GM12874 (cell line): Measurements from ENCODE around the gene OR8B8.

Source experiments
- CTCF ChIP-seq: IDR thresholded peaks from 2 replicates; pipeline ENCODE4 v1.5.1; 2011; ENCODE audit warnings: low read depth, mild to moderate bottlenecking, control low read depth, low read length, moderate library complexity; ENCODE audit not compliant: insufficient read depth

OR8B8 gene

GRCh38 chr11:124434699-124435098 lies 10.8 kb downstream of the OR8B8 start:
- no peak for TF ChIP-seq CTCF

GRCh38 chr11:124429599-124429998 lies 15.9 kb downstream of the OR8B8 start:
- no peak for TF ChIP-seq CTCF

GRCh38 chr11:124424384-124424921 lies 21.0 kb downstream of the OR8B8 start, which contains the start of gene OR8B4:
TSS of gene OR8B4 (minus strand) at chr11:124424871. CDS start at chr11:124424871, 0 bp downstream.
- TF ChIP-seq CTCF = no peak

GRCh38 chr11:124421043-124421442 lies 24.5 kb downstream of the OR8B8 start:
- TF ChIP-seq CTCF = no peak

- TF ChIP-seq CTCF = peak; percentile 44; the same call in 1 of the 2 replicates
These were observed 30.1 kb downstream of the OR8B8 start for GRCh38 chr11:124415356-124415923.

GRCh38 chr11:124409906-124410305 lies 35.6 kb downstream of the OR8B8 start:
- no peak for TF ChIP-seq CTCF

- TF ChIP-seq CTCF = no peak
These were observed 39.9 kb downstream of the OR8B8 start for GRCh38 chr11:124405581-124405980.
